ENCODE results near the gene ELAVL1. TPM values are rescaled to one million over a fixed set of nuclear protein-coding genes. Genes with fewer than 3 reads are reported as not detected.

Gene ELAVL1
- total RNA-seq, 1 donor from 2014 or later = 49.7 TPM

- intact Hi-C loops (cut with DNase I) = no loop called here
- ATAC-seq = no peak
- DNase-seq (ENCODE audit: low spot score) = no peak
Observed at GRCh38 chr19:7989071-7989575, 16.3 kb downstream of the ELAVL1 start.

DNA sequence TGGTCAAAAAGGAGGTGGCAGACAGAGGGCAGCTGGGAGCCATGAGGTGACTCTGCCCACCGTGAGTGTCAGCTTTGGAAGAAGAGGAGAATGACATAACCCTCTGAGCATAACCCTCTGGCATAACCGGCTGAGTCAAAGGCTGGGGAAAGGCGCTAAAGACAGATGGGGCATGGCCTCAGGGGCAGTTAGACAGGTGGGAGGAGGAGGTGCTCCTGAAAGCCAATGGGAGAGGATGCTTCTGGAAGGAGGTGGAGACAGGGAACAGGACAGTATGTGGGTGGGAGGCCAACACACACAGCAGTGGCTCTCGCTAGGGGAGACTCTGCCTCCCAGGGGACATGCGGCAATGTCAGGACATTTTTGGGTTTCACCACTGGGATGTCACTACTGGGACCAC is 17.1 kb downstream of the ELAVL1 start:
- intact Hi-C loops (cut with DNase I) = no loop called here
- ATAC-seq (no peak), DNase-seq (ENCODE audit: low spot score) (no peak)

- DNase-seq (ENCODE audit: low spot score) = no peak
- intact Hi-C loops (cut with DNase I) = no loop called here
- ATAC-seq = peak; percentile 17
Observed at GRCh38 chr19:7987114-7987768, 18.2 kb downstream of the ELAVL1 start.

- peak; percentile 33 for ATAC-seq
- intact Hi-C loops (cut with DNase I) = no loop called here
- no peak for DNase-seq (ENCODE audit: low spot score)
Observed at GRCh38 chr19:7986321-7987113, 18.9 kb downstream of the ELAVL1 start.

DNA sequence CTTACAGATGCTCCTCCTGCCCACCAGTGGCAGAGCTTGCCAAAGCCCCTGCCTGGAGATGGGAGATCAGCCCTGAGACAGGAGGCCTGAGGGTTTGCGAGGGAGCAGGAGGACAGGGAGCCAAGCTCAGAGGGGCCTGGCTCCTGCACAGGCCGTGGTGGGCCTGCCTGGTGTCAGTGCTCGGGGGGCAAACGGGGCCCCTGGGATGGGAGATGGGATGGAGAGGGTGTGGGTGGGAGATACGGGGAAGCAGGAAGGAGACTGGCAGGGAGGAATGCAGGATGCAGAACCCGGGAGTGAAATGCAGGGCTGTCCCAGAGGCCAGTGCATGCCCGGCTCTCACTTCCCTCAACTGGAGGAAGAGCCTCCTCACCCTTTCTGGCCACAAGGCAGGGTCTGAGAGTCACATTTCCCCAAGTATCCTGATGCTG is 19.9 kb downstream of the ELAVL1 start:
- ATAC-seq = no peak
- no peak for DNase-seq (ENCODE audit: low spot score)
- intact Hi-C loops (cut with DNase I) = no loop called here

GRCh38 chr19:7983995-7984837 is 21.2 kb downstream of the ELAVL1 start:
- DNase-seq (ENCODE audit: low spot score) = no peak
- intact Hi-C loops (cut with DNase I) = no loop called here
- ATAC-seq = no peak

DNA sequence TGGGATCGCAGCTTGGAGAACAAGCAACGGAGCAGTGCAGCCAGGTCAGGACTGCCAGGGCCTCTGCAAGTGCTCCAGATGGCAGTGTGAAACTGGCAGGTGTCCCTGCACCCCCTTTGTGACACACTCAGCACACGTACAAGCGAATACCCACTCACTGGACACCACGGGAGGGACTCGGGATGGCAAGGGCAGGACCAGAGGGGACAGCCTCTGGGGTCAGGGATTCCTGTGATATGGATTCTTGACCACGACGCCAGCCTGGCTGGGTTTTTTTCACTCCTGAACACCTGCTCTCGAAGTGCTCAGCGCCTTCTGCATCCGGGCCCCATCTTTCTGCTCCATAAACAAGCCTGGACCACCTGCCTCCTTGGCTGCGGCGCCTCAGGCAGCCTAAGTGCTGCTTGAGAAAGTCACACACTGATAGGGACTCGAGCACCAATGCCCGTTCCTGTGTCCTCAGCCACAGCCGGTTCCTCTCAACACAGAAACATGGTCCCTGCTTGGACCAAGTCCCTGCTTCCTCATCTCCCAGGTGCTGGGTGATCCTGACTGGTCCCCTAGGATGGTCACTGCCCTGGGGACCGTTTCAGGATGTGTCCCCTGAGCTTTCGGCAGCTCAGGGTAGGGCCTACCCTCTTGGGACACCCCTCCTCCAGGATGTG is 22.0 kb downstream of the ELAVL1 start:
- ATAC-seq (no peak), DNase-seq (ENCODE audit: low spot score) (no peak)
- intact Hi-C loops (cut with DNase I) = no loop called here

DNA sequence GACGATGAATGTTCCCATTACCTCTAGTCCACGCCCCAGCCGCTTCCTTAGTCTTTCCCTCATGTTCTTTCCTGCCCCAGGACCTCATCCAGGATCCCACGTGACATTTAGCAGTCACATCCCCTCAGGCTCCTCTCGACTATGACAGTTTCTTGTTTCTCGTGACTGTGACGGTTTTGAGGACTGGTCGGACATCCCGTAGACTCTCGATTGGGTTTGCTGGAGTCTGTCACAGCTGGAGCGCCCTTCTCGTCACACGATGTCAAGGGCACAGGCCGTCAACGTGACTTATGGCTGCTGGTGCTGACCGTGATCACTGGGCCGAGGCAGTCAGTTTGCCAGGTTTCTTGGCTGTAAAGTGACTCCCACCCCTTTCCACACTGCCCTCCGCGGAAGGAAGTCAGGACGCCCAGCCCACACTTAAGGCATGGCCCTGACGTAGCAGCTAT is 22.8 kb downstream of the ELAVL1 start:
- intact Hi-C loops (cut with DNase I) = no loop called here
- DNase-seq (ENCODE audit: low spot score) (no peak), ATAC-seq (no peak)

- intact Hi-C loops (cut with DNase I) = no loop called here
- ATAC-seq (no peak), DNase-seq (ENCODE audit: low spot score) (no peak)
Observed at GRCh38 chr19:7982103-7982502, 23.3 kb downstream of the ELAVL1 start.

DNA sequence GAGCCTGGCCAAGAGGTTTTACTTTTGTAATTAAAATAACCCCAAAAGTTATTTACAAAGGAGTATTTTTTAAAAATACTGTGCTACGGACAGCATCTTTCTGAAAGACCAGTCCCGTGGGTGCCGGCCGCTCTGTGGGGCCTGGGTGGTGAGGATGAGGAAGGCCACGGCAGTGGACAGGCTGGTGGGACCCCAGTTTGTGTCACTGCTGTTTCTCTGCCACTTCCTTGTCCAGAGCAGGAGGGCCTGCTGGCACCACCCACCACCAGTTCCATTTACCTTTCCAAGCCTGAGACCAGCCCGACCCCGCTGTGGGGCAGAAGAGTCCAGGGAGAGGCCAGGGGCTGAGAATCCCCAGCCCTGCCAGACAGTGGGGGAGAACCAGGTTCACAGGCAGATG is 23.8 kb downstream of the ELAVL1 start:
- intact Hi-C loops (cut with DNase I) = no loop called here
- DNase-seq (ENCODE audit: low spot score) (no peak), ATAC-seq (no peak)

DNA sequence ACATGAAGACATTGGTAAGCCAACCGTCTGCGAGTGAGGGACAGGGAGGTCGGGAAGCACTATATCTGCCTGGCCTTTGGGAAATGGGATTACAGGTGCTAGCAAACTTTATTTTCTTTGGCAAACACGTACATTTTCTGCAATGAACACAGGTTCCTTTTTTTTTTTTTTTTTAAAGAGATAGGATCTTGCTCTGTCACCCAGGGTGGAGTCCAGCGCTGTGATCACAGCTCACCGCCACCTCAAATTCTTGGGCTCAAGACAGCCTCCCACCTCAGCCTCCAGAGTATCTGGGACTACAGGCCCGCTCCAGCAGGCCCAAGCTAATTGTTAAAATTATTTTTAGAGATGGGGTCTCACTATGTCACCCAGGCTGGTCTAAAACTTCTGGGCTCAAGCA is 24.2 kb downstream of the ELAVL1 start:
- no peak for ATAC-seq
- intact Hi-C loops (cut with DNase I) = no loop called here
- DNase-seq (ENCODE audit: low spot score) = no peak

GRCh38 chr19:7980635-7981121 is 24.8 kb downstream of the ELAVL1 start:
- no peak for DNase-seq (ENCODE audit: low spot score)
- intact Hi-C loops (cut with DNase I) = no loop called here
- ATAC-seq = no peak

DNA sequence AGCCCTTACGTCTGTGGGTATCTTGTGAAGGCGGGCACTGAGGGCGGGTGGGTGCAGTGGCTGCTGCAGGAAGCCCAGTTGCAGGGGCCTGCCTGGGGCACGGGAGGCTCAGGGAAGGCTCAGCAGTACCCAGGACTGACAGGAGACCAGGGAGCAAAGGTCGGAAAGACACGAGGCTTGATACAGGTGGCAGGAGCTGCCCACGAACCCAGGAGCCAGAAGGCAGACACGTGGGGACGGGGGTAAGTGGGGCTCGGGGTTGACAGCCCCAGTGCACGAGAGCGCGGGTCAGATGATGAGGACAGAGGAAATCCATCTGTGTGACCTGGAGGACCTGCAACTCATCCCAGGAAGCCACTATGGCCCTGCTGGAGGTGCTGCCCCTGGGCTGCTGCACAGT is 25.3 kb downstream of the ELAVL1 start:
- intact Hi-C loops (cut with DNase I) = no loop called here
- DNase-seq (ENCODE audit: low spot score) = no peak
- ATAC-seq = no peak

GRCh38 chr19:7979559-7979958 is 25.9 kb downstream of the ELAVL1 start:
- intact Hi-C loops (cut with DNase I) = no loop called here
- no peak for ATAC-seq
- no peak for DNase-seq (ENCODE audit: low spot score)

DNA sequence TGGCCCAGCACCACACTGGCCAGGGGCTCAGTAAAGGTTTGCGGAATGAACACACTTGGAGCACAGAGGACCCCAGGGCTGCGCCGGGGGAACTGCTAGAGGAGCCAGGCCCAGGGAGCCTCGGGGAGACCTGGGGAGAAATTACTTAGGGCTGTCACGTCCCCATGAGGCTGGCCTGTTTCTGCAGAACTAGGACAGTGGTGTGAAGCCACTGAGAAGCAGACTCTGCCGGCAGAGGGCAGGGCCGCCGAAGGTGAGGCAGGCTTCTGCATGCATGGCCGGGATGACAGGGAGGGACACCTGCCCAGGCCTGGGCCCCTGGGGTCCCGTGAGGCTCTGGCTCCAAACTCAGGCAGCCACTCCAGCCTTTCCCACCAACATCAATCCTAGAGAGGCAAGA is 26.4 kb downstream of the ELAVL1 start:
- ATAC-seq (no peak), DNase-seq (ENCODE audit: low spot score) (no peak)
- intact Hi-C loops (cut with DNase I) = no loop called here

DNA sequence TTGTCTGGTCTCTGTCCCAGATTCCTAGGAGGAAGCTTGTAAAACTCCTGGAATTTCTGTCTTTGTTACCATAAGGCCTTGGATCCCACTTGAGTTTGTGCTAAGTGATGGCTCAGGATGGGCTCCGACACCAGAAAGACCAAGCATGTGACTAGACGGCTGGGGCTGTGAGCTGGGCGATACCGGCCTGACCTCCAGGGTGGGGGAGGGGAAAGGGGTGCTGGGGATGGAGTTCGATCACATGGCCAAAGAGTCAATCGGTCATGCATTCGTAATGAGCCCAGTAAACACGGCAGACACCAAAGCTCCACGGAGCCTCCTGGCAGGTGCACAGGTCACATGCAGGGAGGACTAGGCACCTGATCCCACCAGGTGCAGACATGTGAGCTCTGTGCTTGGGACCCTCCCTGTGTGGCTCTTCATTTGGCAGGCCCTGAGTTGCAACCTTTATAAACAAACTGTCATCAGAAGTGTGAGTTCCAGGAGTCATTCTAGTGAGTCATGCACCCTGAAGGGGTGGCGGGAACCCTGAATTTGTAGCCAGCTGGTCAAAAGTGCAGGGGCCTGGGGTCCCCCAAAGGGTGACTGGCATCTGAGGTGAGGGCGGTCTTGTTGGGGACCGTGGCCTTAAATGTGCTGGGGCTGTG is 27.1 kb downstream of the ELAVL1 start:
- no peak for DNase-seq (ENCODE audit: low spot score)
- no peak for ATAC-seq
- intact Hi-C loops (cut with DNase I) = no loop called here

GRCh38 chr19:7977723-7978040 is 27.8 kb downstream of the ELAVL1 start:
- intact Hi-C loops (cut with DNase I) = no loop called here
- ATAC-seq (no peak), DNase-seq (ENCODE audit: low spot score) (no peak)

- ATAC-seq (no peak), DNase-seq (ENCODE audit: low spot score) (no peak)
- intact Hi-C loops (cut with DNase I) = no loop called here
Observed at GRCh38 chr19:7977021-7977722, 28.3 kb downstream of the ELAVL1 start.

Data from sciatic nerve (tissue), 2 donors.